ENCODE data around the gene CCDC137.

DNA sequence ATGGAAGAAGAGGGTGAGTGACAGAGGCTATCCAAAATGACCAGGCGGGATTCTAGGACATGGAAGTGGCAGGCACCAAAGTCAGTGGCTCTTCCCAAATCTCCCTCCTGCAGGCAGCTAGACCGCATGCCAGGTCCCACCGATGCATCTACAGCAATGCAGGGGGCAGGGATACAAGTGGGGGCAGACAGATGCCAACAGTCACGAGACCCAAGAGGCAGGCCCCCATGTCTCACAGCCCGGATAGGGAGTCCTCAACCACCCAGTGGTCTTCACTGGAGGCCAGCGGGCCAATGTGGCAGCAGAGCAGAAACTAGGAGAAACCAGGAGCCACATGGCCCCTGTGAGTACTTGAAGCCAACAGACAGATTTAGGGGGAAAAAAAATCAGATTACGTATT, 49.7 kb upstream of the CCDC137 start:
- TF ChIP-seq, protein P1, sequence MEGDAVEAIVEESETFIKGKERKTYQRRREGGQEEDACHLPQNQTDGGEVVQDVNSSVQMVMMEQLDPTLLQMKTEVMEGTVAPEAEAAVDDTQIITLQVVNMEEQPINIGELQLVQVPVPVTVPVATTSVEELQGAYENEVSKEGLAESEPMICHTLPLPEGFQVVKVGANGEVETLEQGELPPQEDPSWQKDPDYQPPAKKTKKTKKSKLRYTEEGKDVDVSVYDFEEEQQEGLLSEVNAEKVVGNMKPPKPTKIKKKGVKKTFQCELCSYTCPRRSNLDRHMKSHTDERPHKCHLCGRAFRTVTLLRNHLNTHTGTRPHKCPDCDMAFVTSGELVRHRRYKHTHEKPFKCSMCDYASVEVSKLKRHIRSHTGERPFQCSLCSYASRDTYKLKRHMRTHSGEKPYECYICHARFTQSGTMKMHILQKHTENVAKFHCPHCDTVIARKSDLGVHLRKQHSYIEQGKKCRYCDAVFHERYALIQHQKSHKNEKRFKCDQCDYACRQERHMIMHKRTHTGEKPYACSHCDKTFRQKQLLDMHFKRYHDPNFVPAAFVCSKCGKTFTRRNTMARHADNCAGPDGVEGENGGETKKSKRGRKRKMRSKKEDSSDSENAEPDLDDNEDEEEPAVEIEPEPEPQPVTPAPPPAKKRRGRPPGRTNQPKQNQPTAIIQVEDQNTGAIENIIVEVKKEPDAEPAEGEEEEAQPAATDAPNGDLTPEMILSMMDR (IDR thresholded peaks at IDR 0.05), result no peak
- TF ChIP-seq POLR2A (IDR thresholded peaks at IDR 0.05), result no peak

All from prostate gland (tissue), 2 donors.